Midbrain (tissue), 1 donor: ENCODE measurements around the gene HOXA3.

Experiments
- DNase-seq: peaks from one replicate; lab custom pipeline; 2025; lab: John Stamatoyannopoulos, UW

The HOXA3 gene

GRCh38 chr7:27166531-27167505 lies 14.4 kb upstream of the HOXA3 start:
- no peak for DNase-seq

DNA sequence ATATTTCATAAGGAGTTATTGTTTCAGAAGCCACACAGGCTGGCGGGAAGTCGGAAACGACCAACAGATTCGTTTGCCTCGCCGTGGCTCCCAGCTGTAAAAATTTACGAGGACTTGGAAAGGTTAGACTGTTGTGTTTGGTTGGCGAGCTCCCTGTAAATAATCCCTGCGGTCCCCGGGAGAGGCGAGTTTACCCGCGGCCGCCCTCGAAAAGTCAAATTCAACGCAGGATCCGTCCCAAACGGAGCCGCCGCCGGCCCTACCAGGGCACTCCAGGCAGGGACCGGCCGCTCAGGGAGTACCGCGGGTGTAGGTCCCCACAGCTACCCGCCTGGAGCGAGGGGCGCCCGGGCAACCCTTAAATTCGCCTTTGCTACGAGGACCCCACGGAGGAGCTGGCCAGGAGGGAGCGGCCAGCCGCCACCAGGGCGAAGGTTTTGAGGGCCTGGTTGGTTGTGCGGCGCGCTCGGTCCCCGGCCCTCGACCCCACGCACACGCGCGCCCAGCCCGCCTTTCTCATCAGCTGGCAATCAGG lies 13.7 kb upstream of the HOXA3 start:
- no peak for DNase-seq

DNA sequence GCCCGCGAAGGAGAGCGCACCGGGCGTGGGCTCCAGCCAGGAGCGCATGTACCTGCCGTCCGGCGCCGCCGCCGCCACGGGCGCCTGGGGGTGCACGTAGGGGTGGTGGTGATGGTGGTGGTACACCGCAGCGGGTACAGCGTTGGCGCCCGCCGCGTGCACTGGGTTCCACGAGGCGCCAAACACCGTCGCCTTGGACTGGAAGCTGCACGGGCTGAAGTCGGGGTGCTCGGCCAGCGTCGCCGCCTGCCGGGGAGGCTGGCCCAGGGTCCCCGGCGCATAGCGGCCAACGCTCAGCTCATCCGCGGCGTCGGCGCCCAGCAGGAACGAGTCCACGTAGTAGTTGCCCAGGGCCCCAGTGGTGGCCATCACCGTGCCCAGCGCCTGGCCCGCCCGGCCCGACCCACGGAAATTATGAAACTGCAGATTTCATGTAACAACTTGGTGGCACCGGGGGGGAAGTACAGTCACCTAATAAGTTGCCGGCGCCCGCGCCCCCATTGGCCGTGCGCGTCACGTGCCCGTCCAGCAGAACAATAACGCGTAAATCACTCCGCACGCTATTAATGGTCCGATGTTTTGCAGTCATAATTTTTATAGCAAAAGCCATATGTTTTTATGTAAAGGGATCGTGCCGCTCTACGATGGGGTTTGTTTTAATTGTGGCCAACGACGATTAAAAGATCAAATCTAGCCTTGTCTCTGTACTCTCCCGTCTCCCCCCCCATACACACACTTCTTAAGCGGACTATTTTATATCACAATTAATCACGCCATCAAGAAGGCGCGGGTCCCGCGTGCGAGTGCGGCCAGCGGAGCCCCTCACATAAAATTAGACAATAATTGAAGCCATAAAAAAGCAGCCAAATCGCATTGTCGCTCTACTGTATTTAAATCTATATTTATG lies 13.0 kb upstream of the HOXA3 start, which contains the start of gene HOXA9:
HOXA9 (minus strand) TSS at position 449 of the 907 bp plus-strand sequence; CDS start at position 369, 80 bp downstream.
- DNase-seq = no peak

DNA sequence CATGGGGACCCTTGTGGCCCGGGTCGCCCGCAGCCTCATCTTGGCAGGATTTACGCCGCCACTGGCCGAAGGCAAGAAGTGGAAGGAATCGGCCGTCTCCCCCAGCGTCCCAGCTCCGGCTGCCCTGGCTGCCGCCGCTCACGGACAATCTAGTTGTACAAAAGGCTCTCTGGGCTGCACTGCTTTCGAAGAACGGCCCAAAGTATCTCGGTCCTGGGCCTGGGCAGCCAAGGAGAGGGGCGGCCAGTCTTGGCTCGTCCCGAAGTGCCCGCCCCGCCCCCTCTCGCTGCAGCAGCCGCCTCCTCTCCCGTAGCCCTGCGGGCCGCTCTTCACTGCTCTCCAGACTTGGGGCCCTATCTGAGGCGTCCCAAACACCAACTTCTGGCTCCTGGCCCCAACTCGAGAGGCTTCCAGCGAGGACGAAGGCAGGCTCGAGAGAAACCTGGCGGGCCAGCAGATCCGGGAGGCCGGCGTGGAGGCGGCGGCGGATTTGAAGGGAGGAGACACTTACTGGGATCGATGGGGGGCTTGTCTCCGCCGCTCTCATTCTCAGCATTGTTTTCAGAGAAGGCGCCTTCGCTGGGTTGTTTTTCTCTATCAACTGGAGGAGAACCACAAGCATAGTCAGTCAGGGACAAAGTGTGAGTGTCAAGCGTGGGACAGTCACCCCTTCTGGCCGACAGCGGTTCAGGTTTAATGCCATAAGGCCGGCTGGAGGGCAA lies 12.1 kb upstream of the HOXA3 start:
- DNase-seq = no peak

DNA sequence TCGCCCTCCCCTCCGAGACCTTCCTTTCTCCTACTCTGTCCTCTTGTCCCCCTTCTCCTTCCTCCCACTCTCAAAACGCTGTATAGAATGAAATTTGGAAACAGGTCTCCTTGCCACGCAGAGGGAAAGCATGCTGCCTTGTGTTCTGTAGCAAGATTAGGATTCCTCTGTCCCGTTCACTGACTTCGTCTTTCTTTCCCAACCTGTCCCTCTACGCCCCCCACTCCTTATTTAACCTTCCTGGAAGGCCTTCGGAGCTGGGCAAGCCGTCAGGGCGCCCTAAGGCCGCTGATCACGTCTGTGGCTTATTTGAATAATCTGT lies 11.6 kb upstream of the HOXA3 start:
- no peak for DNase-seq

DNA sequence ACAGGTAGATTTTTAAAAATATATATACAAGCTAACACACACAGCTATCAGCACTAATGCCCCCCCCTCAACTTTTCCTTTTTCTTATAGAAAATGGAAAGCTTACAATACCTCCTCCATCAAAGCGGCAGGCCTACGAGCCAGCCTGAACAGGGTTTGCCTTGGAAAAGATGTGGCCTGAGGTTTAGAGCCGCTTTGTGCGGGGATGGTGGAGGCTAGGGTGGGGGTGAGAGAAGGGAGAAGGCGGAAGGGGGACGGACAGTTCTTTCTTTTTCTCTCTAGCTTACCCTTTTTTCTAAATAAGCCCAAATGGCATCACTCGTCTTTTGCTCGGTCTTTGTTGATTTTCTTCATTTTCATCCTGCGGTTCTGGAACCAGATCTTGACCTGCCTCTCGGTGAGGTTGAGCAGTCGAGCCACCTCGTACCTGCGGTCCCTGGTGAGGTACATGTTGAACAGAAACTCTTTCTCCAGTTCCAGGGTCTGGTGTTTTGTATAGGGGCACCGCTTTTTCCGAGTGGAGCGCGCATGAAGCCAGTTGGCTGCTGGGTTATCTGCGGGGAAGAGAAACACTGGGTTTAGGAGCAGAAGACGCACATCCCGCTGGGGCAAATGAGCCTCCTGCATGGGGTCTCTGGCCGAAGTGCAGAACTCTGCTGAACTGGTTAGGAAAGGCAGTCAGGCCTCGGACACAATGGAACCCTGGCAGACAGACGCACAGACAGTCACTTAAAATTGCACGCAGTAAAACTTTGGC lies 11.1 kb upstream of the HOXA3 start:
- DNase-seq = no peak

- no peak for DNase-seq
Observed at GRCh38 chr7:27162561-27163287, 10.3 kb upstream of the HOXA3 start.

- DNase-seq = no peak
Observed at GRCh38 chr7:27161721-27162560, 9.6 kb upstream of the HOXA3 start.

GRCh38 chr7:27161214-27161720 lies 8.9 kb upstream of the HOXA3 start:
- DNase-seq = no peak

GRCh38 chr7:27160546-27161213 lies 8.3 kb upstream of the HOXA3 start:
- peak; percentile 73 for DNase-seq

GRCh38 chr7:27160145-27160545 lies 7.8 kb upstream of the HOXA3 start:
- DNase-seq = no peak

DNA sequence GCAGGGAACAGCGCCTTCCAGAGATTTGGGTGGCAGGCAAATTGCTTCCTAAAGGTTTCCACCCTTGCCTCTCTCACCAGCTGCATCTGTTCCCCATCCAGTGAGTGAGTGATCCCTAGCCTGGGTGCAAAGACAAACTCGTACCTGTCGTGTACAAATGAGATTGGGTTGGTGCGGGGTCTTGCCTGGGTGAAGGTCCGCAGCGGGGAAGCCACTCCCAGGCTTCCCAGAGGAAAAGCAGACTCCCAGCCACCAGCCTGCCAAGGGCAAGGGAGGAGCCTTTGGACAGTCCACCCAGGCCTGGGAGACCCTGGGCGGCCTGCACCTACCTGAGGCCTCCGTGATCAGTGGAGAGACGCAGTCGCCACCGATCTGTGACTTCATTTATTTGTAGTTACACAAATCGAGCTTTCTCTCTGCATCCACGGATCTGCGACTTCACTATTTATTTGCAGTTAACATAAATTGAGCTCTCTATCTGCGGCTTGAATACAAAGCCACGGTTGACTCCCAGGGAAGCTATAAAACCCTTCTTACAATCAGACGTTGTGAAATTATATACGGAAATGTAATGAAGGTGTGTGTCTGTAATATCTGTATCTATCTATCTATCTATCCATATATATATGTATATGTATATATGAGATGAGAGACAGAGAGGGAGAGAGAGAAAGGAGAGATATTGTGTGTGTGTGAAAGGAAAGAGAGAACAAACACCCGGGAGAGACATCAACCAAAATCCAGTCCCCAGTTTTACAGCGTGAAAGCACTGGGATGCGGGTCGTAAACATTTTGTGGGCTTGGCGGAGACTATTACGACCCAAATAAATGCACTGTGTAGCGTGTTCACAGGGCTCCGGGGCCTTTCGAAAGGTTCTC lies 7.1 kb upstream of the HOXA3 start:
- no peak for DNase-seq

DNA sequence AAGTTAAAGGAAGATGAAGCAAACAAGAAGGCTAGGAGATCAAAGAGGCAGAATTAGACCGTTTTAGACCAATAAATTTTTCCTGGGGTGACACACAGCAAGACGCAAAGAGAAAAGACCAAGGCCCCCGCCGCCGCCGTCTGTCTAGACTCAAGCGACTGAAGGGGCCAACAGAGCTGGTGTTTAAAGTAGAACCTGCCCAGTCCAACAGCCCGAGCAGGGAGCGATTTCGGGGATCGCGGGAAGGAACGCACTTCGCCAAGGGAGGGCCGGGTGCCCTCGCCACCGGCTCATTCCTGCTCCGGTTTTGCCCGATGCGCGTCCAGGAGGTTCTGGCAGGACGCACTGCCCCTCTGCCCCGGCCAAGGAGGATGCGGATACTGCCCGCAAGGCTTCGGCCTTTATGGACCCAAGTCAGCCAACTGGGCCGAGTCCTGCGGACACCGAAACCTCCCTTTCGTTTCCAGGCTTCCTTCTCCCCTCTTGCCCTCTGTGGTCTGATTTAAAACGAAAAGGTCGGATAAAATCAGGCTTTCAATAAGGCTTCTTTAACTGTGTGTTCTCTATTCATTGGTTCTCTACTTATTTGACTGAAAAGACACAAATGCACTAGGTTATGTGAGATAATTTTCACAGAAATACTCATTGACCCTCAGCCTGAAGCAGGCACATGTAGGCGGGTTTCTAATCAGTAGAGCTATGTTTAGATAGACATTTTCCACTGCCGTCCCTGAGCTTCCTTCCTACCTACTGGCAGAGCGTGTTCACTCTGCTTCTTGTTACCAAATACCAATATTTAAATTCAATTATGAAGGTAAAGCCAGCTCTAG lies 6.3 kb upstream of the HOXA3 start:
- no peak for DNase-seq

GRCh38 chr7:27157702-27158431 lies 5.5 kb upstream of the HOXA3 start:
- DNase-seq = no peak

- DNase-seq = no peak
Observed at GRCh38 chr7:27156916-27157701, 4.7 kb upstream of the HOXA3 start.
